ENCODE results near the gene FBRS.

DNA sequence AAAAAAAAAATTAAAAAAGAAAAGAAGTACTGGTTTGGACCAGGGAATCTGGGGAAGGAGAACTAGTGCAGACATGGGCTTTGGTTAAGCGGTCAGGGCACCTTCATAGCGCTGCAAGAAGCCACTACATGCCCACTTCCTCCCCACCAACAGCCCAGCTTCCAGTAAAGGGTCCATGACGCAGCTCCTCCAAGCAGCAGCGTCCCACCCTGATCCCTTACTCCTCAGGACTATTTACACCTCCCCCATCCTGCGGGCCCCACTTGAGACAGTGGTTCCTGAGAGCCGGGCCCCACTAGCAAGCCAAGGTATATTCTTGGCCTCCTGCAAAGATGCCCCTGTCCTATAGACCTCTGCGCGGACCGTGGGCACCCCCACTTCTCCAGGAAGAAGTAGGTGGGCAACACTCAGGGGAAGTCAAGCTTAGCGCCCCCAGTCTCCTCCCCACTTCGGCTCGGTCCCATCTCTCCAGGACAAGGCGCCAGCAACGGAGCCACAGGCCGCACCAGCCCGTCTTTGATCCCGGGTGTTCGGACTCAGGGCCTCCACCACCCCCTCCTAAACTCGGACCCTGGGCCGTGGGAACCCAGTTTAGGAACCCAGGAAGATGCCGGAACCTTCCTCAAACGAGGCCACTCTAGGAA is 8.4 kb upstream of the FBRS start:
- TF ChIP-seq POLR2A (IDR thresholded peaks at IDR 0.05; ENCODE audit: low read depth, low read length) (no peak), TAF1 (IDR thresholded peaks at IDR 0.05; ENCODE audit: low read depth, low read length) (no peak), POLR2AphosphoS5 (IDR thresholded peaks at IDR 0.05; ENCODE audit: low read depth, low read length) (no peak), SPI1 (IDR thresholded peaks at IDR 0.05; ENCODE audit: low read depth, low read length) (peak; percentile 52)
